Gastroesophageal sphincter (tissue), 3 donors: Measurements from ENCODE around the gene CAPN12.

Source experiments
- EP300 ChIP-seq: sonication (generic); formaldehyde crosslinking; IDR thresholded peaks from one replicate; pipeline ENCODE4 v1.6.1; 2017; ENCODE audit warnings: antibody characterized with exemption, mild to moderate bottlenecking
- POLR2A ChIP-seq, 2 donors: fragments of 450-650 bp; IDR thresholded peaks; one replicate each; pipeline ENCODE4 v1.6.1; 2017; ENCODE audit warnings: antibody characterized with exemption in 2 of 2, mild to moderate bottlenecking in 2 of 2, moderate library complexity in 1 of 2
- POLR2AphosphoS5 ChIP-seq: sonication (generic); formaldehyde crosslinking; IDR thresholded peaks from one replicate; pipeline ENCODE4 v1.6.1; 2017; ENCODE audit warnings: antibody characterized with exemption
- TF ChIP-seq, protein P1 (sequence below), 4 experiments: fragments of 200-600 bp in 2 of 4; fragments of 450-650 bp in 2 of 4; sonication (generic) in 1 of 4; IDR thresholded peaks; one replicate each; pipeline ENCODE4 v1.5.1; 2017 to 2019; ENCODE audit warnings: antibody characterized with exemption in 4 of 4, mild to moderate bottlenecking in 2 of 4, moderate library complexity in 2 of 4

DNA sequence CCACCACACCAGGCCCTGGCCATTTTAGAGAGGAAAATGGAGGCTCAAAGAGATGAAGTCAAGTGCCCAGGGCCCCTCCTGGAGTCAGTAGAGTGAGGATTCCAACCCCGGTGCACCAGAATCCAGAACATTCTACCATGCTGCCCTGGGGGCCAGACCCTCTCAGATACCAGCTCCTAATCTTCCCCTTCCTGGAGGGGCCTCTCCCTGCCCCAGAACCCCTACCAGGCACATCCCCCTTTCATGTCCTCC is 11.1 kb downstream of the CAPN12 start:
- TF ChIP-seq, protein P1, sequence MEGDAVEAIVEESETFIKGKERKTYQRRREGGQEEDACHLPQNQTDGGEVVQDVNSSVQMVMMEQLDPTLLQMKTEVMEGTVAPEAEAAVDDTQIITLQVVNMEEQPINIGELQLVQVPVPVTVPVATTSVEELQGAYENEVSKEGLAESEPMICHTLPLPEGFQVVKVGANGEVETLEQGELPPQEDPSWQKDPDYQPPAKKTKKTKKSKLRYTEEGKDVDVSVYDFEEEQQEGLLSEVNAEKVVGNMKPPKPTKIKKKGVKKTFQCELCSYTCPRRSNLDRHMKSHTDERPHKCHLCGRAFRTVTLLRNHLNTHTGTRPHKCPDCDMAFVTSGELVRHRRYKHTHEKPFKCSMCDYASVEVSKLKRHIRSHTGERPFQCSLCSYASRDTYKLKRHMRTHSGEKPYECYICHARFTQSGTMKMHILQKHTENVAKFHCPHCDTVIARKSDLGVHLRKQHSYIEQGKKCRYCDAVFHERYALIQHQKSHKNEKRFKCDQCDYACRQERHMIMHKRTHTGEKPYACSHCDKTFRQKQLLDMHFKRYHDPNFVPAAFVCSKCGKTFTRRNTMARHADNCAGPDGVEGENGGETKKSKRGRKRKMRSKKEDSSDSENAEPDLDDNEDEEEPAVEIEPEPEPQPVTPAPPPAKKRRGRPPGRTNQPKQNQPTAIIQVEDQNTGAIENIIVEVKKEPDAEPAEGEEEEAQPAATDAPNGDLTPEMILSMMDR (IDR thresholded peaks at IDR 0.05), result no peak
- TF ChIP-seq POLR2A (IDR thresholded peaks at IDR 0.05), result no peak
- TF ChIP-seq POLR2AphosphoS5, result no peak
- no peak for TF ChIP-seq EP300
